Hematopoietic multipotent progenitor cell treated with erythropoietin and hydrocortisone succinate and interleukin-3 and kit ligand, for 6 days (in vitro differentiated cells): Measurements from ENCODE around the gene C2orf68.
"Not testable (repeated sequence)": the region's sequence is repeated elsewhere in the genome, so short reads cannot be mapped to it uniquely, and the experiment has no call there.

ENCODE experiments used
- DNase-seq: peaks from one replicate; pipeline ENCODE4 v3.0.0-alpha.2; 2015

The C2orf68 gene

GRCh38 chr2:85579266-85579935 lies 32.5 kb downstream of the C2orf68 start:
- peak; percentile 67 for DNase-seq

GRCh38 chr2:85578243-85579180 lies 33.4 kb downstream of the C2orf68 start:
- DNase-seq, result peak; percentile 82

GRCh38 chr2:85577386-85578242 lies 34.3 kb downstream of the C2orf68 start, which contains the start of gene VAMP8:
VAMP8 (plus strand) TSS chr2:85577586; CDS start chr2:85577647, 61 bp downstream.
- peak; percentile 76 for DNase-seq

GRCh38 chr2:85577063-85577385 lies 34.8 kb downstream of the C2orf68 start:
- DNase-seq, result no peak

- no peak for DNase-seq
Measured at GRCh38 chr2:85575739-85576138, 36.1 kb downstream of the C2orf68 start.

DNA sequence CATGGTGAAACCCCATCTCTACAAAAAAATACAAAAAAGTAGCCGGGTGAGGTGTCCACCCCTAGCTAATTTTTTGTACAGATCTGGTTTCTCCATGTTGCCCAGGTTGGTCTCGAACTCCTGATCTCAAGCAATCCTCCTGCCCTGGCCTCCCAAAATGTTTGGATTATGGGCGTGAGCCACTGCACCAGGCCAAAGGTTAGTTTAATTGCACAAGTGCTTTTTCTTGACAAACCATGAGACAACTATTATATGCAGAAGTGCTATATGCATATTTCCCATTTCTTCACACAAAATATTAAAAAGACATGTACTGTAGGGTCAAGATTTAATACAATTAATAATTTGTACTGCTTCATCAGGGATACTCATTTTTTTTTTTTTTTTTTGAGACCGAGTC lies 45.6 kb downstream of the C2orf68 start:
- no peak for DNase-seq

GRCh38 chr2:85564144-85564563 lies 47.7 kb downstream of the C2orf68 start:
- DNase-seq, result no peak

DNA sequence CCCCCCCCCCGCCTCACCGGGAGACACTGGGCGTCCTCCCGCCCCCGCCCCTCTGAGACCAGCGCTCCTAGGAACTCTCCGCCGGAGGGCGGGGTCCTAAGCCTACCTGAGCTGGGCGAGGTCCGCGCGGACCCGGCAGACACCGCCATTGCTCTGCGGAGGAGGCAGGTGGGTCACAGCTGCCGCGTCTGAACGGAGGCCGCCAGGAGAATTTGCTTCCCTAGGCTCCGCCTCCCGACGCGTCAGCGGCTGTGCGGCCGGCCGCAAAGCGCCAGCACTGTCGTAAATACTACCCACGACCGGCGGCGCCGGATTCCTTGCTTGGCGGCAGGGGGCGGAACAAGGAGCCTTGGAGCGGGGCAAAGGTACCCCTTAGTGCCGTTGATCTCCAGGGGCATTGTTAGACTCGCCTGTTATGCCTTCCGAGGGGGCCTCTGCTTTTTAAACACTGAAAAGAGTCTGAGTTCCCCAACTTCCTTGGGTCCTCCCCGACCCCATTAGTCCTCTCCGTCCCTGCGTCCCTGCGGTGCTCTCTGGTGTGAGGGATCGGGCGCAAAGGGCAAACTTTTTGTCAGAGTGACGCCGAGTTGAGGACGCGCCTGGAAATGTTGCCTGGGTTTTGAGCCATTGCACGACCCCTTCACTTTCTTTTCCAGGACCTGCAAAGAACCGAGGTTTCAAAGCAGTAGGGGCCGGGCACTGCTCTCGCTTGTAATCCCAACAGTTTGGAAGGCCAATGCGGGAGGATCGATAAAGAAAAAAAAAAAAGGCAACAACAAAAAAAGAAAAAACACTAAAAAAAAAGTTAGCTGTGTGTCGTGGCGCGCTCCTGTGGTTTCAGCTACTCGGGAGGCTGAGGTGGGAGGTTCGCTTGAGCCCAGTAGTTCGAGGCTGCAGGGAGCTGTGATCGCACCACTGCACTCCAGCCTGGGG lies 50.3 kb downstream of the C2orf68 start, which contains the start of gene GGCX:
Gene GGCX, minus strand, starts transcription at position 214 of the 933 bp plus-strand sequence. Its CDS starts 65 bp downstream, at position 149.
- DNase-seq, result peak; percentile 97

GRCh38 chr2:85560812-85561279 lies 51.0 kb downstream of the C2orf68 start:
- DNase-seq, result no peak

DNA sequence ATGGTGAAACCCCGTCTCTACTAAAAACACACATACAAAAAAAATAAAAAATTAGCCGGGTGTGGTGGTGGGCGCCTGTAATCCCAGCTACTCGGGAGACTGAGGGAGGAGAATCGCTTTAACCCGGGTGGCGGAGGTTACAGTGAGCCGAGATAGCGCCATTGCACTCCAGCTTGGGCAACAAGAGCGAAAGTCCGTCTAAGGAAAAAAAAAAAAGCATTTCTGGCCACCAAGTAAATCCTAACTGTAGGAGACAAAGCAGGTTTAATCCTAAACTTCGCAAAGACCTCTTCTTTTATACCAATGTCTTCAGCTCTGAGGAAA lies 51.5 kb downstream of the C2orf68 start:
- not testable (repeated sequence) for DNase-seq

DNA sequence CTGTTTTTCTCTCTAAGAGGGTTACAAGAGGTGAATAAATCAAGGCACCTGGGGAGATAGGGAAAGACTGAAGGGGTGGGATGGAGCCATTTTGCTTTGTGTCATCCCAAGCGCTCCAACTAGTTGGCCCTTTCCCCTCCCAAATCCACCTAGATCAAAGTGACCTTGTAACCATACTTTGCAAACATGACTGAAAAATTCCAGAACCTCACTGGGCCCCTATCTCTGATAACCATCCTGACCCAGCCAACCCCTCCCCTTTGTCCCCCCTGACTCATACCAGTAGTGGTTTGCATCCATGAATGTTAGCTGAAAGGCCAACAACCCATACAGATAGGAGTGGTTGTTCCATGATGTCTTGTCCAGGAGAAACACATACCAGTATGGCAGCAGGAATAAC lies 53.7 kb downstream of the C2orf68 start:
- DNase-seq, result no peak

DNA sequence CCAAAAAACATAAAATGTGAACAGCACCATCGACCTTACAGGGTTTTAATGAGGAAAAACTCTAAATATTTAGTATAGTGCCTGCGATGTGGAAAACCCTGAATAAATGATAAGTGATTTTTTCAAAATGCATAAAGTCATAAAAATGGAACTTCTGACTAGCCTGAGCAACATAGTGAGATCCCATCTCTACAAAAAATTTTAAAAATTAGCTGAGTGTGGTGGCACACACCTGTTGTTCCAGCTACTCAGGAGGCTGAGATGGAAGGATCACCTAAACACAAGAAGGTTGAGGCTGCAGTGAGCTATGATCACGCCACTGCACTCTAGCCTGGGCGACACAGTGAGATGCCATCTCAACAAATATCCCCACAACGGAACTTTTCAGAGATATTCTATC lies 54.7 kb downstream of the C2orf68 start:
- DNase-seq, result no peak
